Measurements from ENCODE around the gene AGRP. TPM values are rescaled to one million over a fixed set of nuclear protein-coding genes. Genes with fewer than 3 reads are reported as not detected.
"Not testable (repeated sequence)": the region's sequence is repeated elsewhere in the genome, so short reads cannot be mapped to it uniquely, and the experiment has no call there.

Gene AGRP
- total RNA-seq, 2 experiments from 2014 or later = not detected

DNA sequence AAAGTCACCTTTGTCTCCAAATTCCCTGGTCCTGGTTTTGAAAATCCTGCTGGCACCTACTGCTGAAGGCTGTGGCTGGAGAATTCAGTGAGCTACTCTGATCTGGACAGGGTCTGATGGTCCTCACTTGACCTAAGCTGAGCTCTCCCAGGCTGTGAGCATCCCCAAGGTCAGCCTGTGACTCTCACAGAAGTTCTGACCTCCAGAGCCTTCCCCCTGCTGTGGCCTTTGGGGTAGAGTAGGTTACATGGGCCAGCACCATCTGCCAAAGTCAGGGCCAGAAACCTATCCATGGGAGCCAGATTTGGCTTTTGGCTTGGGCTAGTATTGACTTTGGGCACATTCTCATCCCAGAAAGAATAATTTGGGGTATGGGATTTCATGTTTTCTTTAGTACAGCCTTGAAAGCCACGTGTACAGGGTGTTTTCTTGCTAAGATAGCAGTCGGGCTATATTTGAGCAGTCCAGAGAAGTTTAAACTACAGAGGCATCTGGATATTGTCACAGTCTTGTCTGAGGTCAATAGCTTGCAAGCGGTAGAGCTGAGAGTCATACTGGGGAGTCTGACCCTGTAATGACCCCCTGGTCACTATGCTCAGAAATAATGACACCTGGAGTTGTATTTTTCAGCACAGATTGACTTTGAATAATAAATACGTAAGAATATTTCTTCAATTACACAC lies 6.2 kb upstream of the AGRP start:
- CTCF ChIA-PET (ENCODE audit: unreplicated experiment) = interaction anchor here (0.5 to 2.6 kb wide), 7 partner anchors 8 to 178 kb away, joined by 4 to 14 read pairs (median 4); partner anchors contain the start of genes ATP6V0D1 and CARMIL2
- peaks cover 10% of the 10 kb centered on the region; the same call in 1 of the 2 replicates for H3K9me3 ChIP-seq (ENCODE audit: low read length)
- H3K9me2 ChIP-seq (ENCODE audit: insufficient read depth, low read length) = no peaks in the 10 kb centered on the region
- H3K27ac ChIP-seq (ENCODE audit: low read depth, low read length, poor library complexity, severe bottlenecking) = peak overlapping the region; percentile 91
- H3K4me2 ChIP-seq (ENCODE audit: low read length) = peak overlapping the region; percentile 72
- peaks cover 21% of the 10 kb centered on the region for H3K36me3 ChIP-seq (ENCODE audit: insufficient read depth, low read length)
- H3K79me2 ChIP-seq (ENCODE audit: insufficient read depth, low read depth, low read length) = peaks cover 3% of the 10 kb centered on the region; the same call in 1 of the 2 replicates
- peak; percentile 25 for DNase-seq (ENCODE audit: low spot score)
- no peak overlapping the region for H2AFZ ChIP-seq (ENCODE audit: low read length)
- TF ChIP-seq, protein P1, sequence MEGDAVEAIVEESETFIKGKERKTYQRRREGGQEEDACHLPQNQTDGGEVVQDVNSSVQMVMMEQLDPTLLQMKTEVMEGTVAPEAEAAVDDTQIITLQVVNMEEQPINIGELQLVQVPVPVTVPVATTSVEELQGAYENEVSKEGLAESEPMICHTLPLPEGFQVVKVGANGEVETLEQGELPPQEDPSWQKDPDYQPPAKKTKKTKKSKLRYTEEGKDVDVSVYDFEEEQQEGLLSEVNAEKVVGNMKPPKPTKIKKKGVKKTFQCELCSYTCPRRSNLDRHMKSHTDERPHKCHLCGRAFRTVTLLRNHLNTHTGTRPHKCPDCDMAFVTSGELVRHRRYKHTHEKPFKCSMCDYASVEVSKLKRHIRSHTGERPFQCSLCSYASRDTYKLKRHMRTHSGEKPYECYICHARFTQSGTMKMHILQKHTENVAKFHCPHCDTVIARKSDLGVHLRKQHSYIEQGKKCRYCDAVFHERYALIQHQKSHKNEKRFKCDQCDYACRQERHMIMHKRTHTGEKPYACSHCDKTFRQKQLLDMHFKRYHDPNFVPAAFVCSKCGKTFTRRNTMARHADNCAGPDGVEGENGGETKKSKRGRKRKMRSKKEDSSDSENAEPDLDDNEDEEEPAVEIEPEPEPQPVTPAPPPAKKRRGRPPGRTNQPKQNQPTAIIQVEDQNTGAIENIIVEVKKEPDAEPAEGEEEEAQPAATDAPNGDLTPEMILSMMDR (conservative IDR thresholded peaks at IDR 0.05; ENCODE audit: low read length) = no peak
- no peak for TF ChIP-seq EZH2phosphoT487 (IDR thresholded peaks at IDR 0.05; ENCODE audit: borderline replicate concordance, low read depth, low read length)
- no peaks in the 10 kb centered on the region; the same call in 1 of the 2 replicates for H4K20me1 ChIP-seq (ENCODE audit: insufficient read depth, low read length)
- peak overlapping the region; percentile 46 for H3K4me3 ChIP-seq (ENCODE audit: low read depth, low read length, poor library complexity, severe bottlenecking)
- BruUV-seq (replicated peaks) = no TSS peak
- H3K4me1 ChIP-seq (ENCODE audit: insufficient read depth, low read length, poor library complexity, severe bottlenecking) = peaks cover 70% of the 10 kb centered on the region
- intact Hi-C loops (cut with micrococcal nuclease; ENCODE audit: unreplicated experiment) = loop anchor here (1.0 to 2.0 kb wide), 2 partner anchors 8 to 171 kb away; partner anchors contain the start of genes ACD, ATP6V0D1 and PARD6A
- POLR2A ChIA-PET = interaction anchor here (0.6 to 2.4 kb wide), 10 partner anchors 8 to 317 kb away, joined by 3 to 23 read pairs (median 6); partner anchors contain the start of genes ATP6V0D1 and CARMIL2

DNA sequence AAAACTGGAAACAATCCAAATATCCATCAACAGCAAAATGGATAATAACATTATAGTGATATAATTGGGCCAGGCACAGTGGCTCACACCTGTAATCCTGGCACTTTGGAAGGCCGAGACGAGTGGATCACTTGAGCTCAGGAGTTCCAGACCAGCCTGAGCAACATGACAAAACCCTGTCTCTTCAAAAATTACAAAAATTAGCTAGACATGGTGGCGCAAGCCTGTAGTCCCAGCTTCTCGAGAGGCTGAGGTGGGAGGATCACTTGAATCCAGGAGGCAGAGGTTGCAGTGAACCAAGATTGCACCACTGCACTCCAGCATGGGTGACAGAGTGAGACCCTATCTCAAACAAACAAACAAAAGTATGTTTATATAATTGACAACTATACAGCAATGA lies 4.2 kb upstream of the AGRP start:
- H3K79me2 ChIP-seq (ENCODE audit: insufficient read depth, low read depth, low read length); POLR2A ChIA-PET; H2AFZ ChIP-seq (ENCODE audit: low read length); BruUV-seq (replicated peaks); intact Hi-C loops (cut with micrococcal nuclease; ENCODE audit: unreplicated experiment); H3K9me2 ChIP-seq (ENCODE audit: insufficient read depth, low read length); H4K20me1 ChIP-seq (ENCODE audit: insufficient read depth, low read length); DNase-seq (ENCODE audit: low spot score); H3K4me3 ChIP-seq (ENCODE audit: low read depth, low read length, poor library complexity, severe bottlenecking): not testable (repeated sequence)
- peaks cover 73% of the 10 kb centered on the region for H3K4me1 ChIP-seq (ENCODE audit: insufficient read depth, low read length, poor library complexity, severe bottlenecking)
- H3K27ac ChIP-seq (ENCODE audit: low read depth, low read length, poor library complexity, severe bottlenecking) = peak overlapping the region; percentile 91
- peaks cover 25% of the 10 kb centered on the region for H3K36me3 ChIP-seq (ENCODE audit: insufficient read depth, low read length)
- 0 out of 2 replicates have a peak overlapping the region, but pooled peaks have one; percentile 2 for H3K4me2 ChIP-seq (ENCODE audit: low read length)
- CTCF ChIA-PET (ENCODE audit: unreplicated experiment) = interaction anchor here (0.6 kb wide), 1 partner anchor 38 kb away, joined by 3 read pairs; no protein-coding TSS in a partner anchor
- peaks cover 10% of the 10 kb centered on the region; the same call in 1 of the 2 replicates for H3K9me3 ChIP-seq (ENCODE audit: low read length)

- POLR2A ChIA-PET = no interaction called here
- CTCF ChIA-PET (ENCODE audit: unreplicated experiment) = no interaction called here
- Histone ChIP-seq H3K79me2 (ENCODE audit: insufficient read depth, low read depth, low read length) (peaks cover 15% of the 10 kb centered on the region; the same call in 1 of the 2 replicates), H3K4me2 (ENCODE audit: low read length) (no peak overlapping the region), H3K27ac (ENCODE audit: low read depth, low read length, poor library complexity, severe bottlenecking) (no peak overlapping the region), H3K9me3 (ENCODE audit: low read length) (peaks cover 10% of the 10 kb centered on the region; the same call in 1 of the 2 replicates), H3K36me3 (ENCODE audit: insufficient read depth, low read length) (peaks cover 25% of the 10 kb centered on the region), H3K9me2 (ENCODE audit: insufficient read depth, low read length) (no peaks in the 10 kb centered on the region), H2AFZ (ENCODE audit: low read length) (no peak overlapping the region), H4K20me1 (ENCODE audit: insufficient read depth, low read length) (no peaks in the 10 kb centered on the region; the same call in 1 of the 2 replicates), H3K4me1 (ENCODE audit: insufficient read depth, low read length, poor library complexity, severe bottlenecking) (peaks cover 73% of the 10 kb centered on the region), H3K4me3 (ENCODE audit: low read depth, low read length, poor library complexity, severe bottlenecking) (no peak overlapping the region)
- TF ChIP-seq EZH2phosphoT487 (IDR thresholded peaks at IDR 0.05; ENCODE audit: borderline replicate concordance, low read depth, low read length) = no peak
- TF ChIP-seq, protein P1 (conservative IDR thresholded peaks at IDR 0.05; ENCODE audit: low read length) = no peak
- no TSS peak for BruUV-seq (replicated peaks)
- intact Hi-C loops (cut with micrococcal nuclease; ENCODE audit: unreplicated experiment) = no loop called here
- DNase-seq (ENCODE audit: low spot score) = no peak
These were observed 3.5 kb upstream of the AGRP start for GRCh38 chr16:67486805-67487204.

Data from OCI-LY7 (cell line).